HG03439 (cell line): ENCODE measurements around the gene NHS.

ENCODE experiments used
- ATAC-seq: cut with Tn5 transposase; IDR thresholded peaks from one replicate; pipeline ENCODE4 v1.9.1; 2021; ENCODE audit warnings: mild to moderate bottlenecking, moderate library complexity; ENCODE audit not compliant: unreplicated experiment

The NHS gene

GRCh38 chrX:17718649-17719165, 343.7 kb downstream of the NHS start:
- ATAC-seq, result no peak

DNA sequence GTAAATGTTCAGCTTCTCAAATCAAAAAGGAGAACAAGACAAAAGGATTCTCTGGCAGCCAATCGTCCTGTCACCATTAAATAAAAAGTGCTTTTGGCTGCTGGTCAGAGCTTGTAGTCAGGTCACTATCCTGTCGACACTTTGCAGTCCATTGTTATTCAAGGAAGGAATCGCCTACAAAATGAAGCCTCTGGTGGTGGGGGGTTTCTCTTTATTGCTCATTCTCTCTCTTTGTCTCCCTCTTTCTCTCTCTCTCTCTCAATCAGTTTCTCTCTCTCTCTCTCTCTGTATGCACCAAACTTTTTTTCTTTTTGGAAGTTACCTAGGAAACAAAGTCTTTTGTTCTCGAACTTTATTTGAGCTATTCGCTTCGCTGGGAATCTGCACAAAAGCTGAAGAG, 344.7 kb downstream of the NHS start:
- no peak for ATAC-seq

DNA sequence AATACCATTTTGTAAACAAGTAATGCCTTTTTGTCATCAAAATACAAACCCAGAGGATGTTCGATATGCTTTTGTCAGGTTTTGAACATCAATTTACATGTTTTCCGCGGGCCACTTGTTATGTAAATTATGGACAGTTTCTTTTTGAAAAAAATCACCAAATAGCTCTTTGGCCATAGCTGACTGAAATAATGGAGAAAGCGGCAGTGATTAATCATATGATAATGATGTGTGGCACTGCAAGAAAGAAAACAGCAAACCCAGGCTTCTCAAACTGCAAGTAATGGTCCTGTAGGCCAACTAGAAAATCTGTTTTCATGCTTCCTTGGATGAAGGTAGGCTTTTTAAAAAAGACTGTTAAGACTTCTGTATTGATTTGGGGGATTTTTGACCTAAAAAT, 346.7 kb downstream of the NHS start:
- ATAC-seq, result no peak

- ATAC-seq, result no peak
These were observed 350.2 kb downstream of the NHS start for GRCh38 chrX:17725181-17725580.

- no peak for ATAC-seq
These were observed 357.3 kb downstream of the NHS start for GRCh38 chrX:17732138-17732783.

- ATAC-seq, result no peak
These were observed 360.4 kb downstream of the NHS start for GRCh38 chrX:17735406-17735805.

- no peak for ATAC-seq
These were observed 361.5 kb downstream of the NHS start for GRCh38 chrX:17736478-17736855.

DNA sequence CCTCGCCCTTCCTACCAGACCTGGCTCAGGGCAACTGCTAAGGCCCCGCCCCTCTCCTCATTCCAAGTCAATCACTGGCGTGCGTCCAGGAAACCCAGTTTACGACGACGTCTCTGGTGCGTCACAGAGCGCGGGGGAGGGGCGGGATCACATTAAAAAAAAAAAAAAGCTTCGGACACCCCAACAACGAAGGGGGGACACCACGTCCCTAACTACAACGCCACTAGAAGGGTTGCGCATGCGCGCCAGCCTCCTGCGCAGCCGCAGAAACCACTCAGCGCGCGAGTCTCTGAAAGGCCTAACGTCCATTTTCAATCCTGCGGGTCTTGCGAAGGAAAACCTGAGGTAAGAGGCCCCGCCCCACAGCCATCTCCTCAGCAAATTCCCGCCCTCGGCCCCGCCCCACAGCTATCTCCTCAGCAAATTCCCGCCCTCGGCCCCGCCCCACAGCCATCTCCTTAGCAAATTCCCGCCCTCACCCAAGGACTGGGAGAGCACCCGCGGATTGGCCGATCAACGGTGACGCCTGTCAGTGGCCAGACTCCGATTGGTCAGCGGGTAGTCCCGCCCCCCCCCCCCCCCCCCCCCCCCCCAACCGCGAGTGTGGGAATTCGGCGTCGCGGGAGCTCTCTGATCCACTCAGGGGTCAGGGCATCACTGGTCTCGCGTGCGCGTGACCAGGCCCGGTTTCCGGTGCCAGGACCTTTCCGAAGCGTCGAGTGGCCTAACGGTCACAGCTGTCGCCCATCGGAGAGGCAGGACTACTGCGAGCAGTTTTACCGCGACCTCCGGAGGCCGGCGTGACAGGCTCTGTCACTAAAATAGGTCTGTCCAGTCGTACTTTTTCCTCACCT, 362.1 kb downstream of the NHS start, which contains the start of gene SCML1:
Gene SCML1, plus strand, starts transcription at position 638 of the 854 bp plus-strand sequence. CDS start 6,694 bp downstream, outside the sequence.
- peak; percentile 77 for ATAC-seq

DNA sequence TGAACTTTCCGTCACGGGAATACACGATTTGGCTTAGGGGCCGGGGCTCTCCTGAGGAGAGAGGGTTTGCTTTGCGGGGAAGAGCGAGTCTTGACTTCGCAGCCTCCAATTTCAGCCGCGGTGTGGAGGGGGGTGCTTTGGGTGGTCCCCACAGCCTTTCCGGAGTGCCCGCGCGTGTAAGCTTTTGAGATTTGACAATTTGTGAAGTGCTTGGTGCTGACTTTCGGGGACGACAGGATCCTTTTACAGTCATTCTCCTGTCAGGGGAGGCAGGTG, 362.6 kb downstream of the NHS start:
- no peak for ATAC-seq

GRCh38 chrX:17737986-17738713, 363.1 kb downstream of the NHS start:
- ATAC-seq, result no peak

DNA sequence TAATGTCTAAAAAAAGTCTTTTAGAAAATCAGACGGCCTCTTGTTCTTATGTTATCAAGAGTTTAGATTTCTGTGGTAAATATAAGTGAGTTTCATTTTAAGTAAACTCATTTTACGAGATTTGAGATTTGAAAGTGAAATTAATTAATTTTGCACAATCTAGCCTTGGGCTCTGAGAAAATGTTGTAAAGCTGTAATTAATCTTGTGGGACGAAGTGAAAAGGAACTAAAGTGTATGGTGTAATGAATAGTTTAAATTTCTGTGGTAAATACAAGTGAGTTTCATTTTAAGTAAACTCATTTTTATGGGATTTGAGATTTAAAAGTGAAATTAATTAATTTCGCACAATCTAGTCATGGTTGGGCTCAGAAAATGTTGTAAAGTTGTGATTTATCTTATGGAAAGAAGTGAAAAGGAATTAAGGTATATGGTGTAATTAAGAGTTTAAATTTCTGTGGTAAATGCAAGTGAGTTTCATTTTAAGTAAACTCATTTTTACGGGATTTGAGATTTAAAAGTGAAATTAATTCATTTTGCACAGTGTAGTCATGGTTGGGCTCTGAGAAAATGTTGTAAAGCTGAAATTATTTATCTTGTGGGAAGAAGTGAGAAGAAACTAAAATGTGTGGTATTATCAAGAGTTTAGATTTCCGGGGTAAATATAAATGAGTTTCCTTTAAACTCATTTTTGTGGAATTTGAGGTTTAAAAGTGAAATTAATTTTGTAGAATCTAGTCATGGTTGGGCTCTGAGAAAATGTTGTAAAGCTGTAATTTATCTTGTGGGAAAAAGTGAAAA, 363.9 kb downstream of the NHS start:
- ATAC-seq, result no peak

DNA sequence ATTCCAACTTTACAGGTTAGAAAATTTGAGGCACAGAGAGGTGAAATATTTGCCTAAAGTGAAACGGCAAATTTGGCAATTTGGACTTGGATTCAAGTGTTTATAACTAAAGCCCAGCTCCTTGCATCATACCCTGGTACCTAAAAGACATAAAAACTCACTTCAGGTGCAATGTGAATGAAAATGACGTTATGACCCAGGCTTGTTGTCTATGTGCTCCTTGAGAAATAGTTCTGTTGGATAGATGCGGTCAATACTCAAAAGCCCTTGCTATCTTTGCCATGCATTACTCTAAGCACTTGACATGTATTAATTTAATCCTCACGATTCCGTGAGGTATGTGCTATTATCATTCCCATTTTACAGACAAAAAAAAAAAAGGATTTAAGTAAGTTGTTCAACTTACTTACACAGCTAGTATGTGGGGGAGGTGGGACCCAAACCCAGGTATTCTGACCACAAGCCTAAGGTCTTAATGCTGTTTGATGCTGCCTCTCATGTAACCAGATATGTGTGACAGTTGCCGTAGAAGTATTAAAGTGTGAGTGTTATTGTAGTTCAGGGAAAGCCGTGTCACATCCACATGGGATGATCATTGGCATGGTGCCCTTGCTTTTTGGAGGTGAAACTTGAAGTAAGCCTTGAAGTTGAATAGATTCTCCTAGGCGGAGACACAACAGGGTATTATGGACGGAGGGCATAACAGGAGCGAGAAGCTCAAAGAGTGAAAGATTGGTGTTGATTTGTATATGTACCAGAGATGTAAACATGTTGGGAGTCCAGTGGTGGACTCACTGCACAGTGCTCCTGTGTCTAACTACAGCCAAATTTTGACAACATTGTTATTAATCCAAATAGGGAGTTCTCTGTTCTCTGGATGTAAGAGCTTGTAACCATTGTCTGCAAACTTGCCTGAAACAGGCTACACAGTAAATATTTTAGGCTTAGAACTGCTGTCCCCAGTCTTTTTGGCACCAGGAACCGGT, 365.4 kb downstream of the NHS start:
- no peak for ATAC-seq

GRCh38 chrX:17741123-17741511, 366.1 kb downstream of the NHS start:
- ATAC-seq, result no peak

- ATAC-seq, result no peak
These were observed 368.9 kb downstream of the NHS start for GRCh38 chrX:17743913-17744312.

DNA sequence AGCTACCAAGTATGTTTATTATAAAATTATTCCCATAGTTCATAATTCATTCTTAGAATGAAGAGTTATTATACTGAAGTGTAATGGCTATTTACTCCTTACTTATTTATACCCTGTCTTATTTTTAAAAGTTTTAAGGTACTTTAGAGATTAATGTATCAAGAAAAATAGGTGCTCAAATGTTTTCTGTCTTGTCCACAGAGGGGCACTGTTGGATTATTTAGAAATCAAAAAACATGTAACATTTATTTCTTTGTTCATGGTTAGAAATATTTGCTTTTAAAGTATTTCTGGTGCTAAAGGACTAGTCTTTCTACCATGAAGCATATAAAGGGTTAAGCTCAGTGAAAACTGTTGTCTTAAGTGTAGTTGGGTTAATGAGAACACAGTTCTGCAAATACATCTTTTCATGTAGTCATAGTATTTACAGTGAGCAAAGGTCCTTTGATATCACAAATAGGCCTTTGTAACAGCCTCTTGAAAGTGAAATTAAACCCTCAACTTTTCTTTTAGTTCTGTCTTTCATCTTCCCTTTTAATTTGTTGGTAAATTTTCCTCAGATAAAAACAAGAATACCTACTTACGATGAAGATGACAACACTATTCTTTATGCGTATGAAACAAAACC, 370.0 kb downstream of the NHS start:
- no peak for ATAC-seq

GRCh38 chrX:17747692-17748091, 372.7 kb downstream of the NHS start:
- no peak for ATAC-seq

GRCh38 chrX:17748684-17749083, 373.7 kb downstream of the NHS start:
- no peak for ATAC-seq

GRCh38 chrX:17750436-17750835, 375.4 kb downstream of the NHS start:
- no peak for ATAC-seq

DNA sequence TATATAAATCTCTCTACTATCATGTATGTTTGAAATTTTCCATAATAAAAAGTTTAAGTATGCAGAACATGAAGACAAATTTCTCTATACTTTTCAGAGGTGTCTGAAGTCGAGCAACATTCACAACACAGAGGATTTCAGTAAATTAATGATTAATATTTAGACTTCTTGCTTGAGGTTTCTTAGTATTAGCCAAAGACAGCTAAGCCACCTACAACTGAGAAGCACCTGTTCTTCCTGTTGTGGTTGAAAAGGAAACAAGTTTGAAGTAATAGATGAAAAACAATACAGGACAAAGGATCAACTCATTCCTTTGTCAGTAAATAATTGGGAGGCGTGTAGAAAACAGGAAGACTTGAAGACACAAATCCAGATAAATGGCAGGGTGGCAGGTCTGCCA, 383.4 kb downstream of the NHS start:
- ATAC-seq, result no peak
